Smooth muscle cell (in vitro differentiated cells): ENCODE results near the gene LRRK1. TPM values are rescaled to one million over a fixed set of nuclear protein-coding genes. Genes with fewer than 3 reads are reported as not detected.

Experiments
- DNase-seq: peaks from one replicate; lab custom pipeline; 2025; ENCODE audit not compliant: unreplicated experiment; lab: John Stamatoyannopoulos, UW
- H2AFZ ChIP-seq: fragments of 200-600 bp; sonication (generic); 2 replicates; pipeline ENCODE4 v1.6.0; 2016; ENCODE audit warnings: antibody characterized with exemption, low read depth, mild to moderate bottlenecking
- H3F3A ChIP-seq: fragments of 200-600 bp; sonication (generic); 2 replicates; pipeline ENCODE4 v1.6.0; 2017; ENCODE audit warnings: antibody characterized with exemption, low read depth
- H3K27ac ChIP-seq: fragments of 200-600 bp; sonication (generic); 2 replicates; pipeline ENCODE4 v1.5.1; 2016; ENCODE audit warnings: low read depth, mild to moderate bottlenecking
- H3K27me3 ChIP-seq: fragments of 200-600 bp; sonication (generic); 2 replicates; pipeline ENCODE4 v1.6.1; 2016; ENCODE audit warnings: low read depth, mild to moderate bottlenecking
- H3K36me3 ChIP-seq: fragments of 200-600 bp; sonication (generic); 2 replicates; pipeline ENCODE4 v1.5.1; 2016; ENCODE audit warnings: low read depth
- H3K4me1 ChIP-seq: fragments of 200-600 bp; sonication (generic); 2 replicates; pipeline ENCODE4 v1.5.1; 2016; ENCODE audit warnings: low read depth
- H3K4me2 ChIP-seq: fragments of 200-600 bp; sonication (generic); 2 replicates; pipeline ENCODE4 v1.6.0; 2016; ENCODE audit warnings: mild to moderate bottlenecking
- H3K4me3 ChIP-seq: fragments of 200-600 bp; sonication (generic); 2 replicates; pipeline ENCODE4 v1.5.1; 2016; ENCODE audit warnings: mild to moderate bottlenecking
- H3K79me2 ChIP-seq: fragments of 200-600 bp; sonication (generic); 2 replicates; pipeline ENCODE4 v1.6.0; 2016; ENCODE audit warnings: low read depth, mild to moderate bottlenecking
- H3K9ac ChIP-seq: fragments of 200-600 bp; sonication (generic); 2 replicates; pipeline ENCODE4 v1.6.0; 2016; ENCODE audit warnings: low read depth
- H3K9me3 ChIP-seq: fragments of 200-600 bp; sonication (generic); replicated peaks from 2 replicates; pipeline ENCODE4 v1.5.1; 2016; ENCODE audit warnings: low read depth
- H4K20me1 ChIP-seq: fragments of 200-600 bp; sonication (generic); 2 replicates; pipeline ENCODE4 v1.6.0; 2016; ENCODE audit warnings: low read depth
- WGBS: methylation state at CpG from one replicate; pipeline ENCODE4 v1.1.7; 2016; ENCODE audit warnings: low lambda C conversion rate; 5-methylcytosine and 5-hydroxymethylcytosine counted together
- polyA plus RNA-seq: library from polyadenylated mRNA; unstranded; fragments of >200 nt; fragmentation: Nextera tagmentation; extraction: Ambion mirVana; gene quantifications from 2 replicates; pipeline ENCODE4 v1.2.1, GENCODE V29; 2016
- total RNA-seq: library from RNA; depleted of rRNA; stranded (reverse); fragments of >200 nt; gene quantifications from 2 replicates; pipeline ENCODE4 v1.2.3, GENCODE V29; 2014
- TF ChIP-seq, protein P1 (sequence below): fragments of 200-600 bp; sonication (generic); IDR thresholded peaks from 2 replicates; pipeline ENCODE4 v1.5.1; 2017; ENCODE audit warnings: borderline replicate concordance, mild to moderate bottlenecking, antibody characterized with exemption; ENCODE audit not compliant: insufficient read depth, poor library complexity, severe bottlenecking

The LRRK1 gene
- total and polyA plus RNA-seq, 2 experiments from 2014 or later, result 1.1 to 1.6 TPM

DNA sequence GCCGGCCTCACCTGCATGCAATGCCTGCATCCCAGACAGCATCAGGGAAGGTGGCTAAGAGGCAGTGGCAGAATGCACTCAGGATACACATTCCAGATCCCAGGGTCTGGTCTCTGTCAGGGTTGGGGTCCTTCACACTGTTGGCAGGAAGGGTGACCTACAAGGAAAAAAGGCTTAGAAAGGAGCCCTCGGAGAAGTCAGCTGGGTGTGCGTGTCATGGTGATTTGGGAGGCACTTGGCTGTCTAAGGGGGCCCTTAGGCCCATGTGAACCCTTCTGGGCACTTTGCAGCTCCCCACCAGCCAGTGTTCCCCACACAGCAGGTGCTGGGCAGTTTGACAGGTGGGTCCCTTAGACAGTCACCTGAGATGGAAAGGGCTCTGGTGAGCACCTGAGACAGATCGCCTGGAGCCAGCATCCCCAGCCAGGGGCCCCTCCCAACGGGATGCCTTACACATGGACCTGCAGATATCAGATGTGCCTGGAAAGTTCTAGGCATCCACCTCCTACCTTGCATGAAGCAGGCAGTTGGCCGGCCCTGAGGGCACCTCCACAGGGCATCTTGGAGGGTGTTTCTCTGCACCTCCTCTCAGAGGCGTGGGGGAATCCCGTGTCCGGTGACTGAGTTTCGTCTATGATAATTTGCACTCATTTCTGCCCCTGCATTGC lies 131.6 kb downstream of the LRRK1 start:
- H3K36me3 ChIP-seq, result no peaks in the 10 kb centered on the region
- no peaks in the 10 kb centered on the region for H4K20me1 ChIP-seq
- H3K4me1 ChIP-seq, result no peaks in the 10 kb centered on the region
- H3K4me3 ChIP-seq, result no peak overlapping the region
- 84% methylated on average over 10 of the region's 10 CpGs for WGBS
- TF ChIP-seq, protein P1, sequence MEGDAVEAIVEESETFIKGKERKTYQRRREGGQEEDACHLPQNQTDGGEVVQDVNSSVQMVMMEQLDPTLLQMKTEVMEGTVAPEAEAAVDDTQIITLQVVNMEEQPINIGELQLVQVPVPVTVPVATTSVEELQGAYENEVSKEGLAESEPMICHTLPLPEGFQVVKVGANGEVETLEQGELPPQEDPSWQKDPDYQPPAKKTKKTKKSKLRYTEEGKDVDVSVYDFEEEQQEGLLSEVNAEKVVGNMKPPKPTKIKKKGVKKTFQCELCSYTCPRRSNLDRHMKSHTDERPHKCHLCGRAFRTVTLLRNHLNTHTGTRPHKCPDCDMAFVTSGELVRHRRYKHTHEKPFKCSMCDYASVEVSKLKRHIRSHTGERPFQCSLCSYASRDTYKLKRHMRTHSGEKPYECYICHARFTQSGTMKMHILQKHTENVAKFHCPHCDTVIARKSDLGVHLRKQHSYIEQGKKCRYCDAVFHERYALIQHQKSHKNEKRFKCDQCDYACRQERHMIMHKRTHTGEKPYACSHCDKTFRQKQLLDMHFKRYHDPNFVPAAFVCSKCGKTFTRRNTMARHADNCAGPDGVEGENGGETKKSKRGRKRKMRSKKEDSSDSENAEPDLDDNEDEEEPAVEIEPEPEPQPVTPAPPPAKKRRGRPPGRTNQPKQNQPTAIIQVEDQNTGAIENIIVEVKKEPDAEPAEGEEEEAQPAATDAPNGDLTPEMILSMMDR, result no peak
- no peaks in the 10 kb centered on the region for H3K27me3 ChIP-seq
- H3K79me2 ChIP-seq, result no peaks in the 10 kb centered on the region
- H3K9ac ChIP-seq, result no peak overlapping the region
- no peak for DNase-seq
- no peaks in the 10 kb centered on the region for H3K9me3 ChIP-seq
- no peak overlapping the region for H2AFZ ChIP-seq
- H3F3A ChIP-seq, result no peaks in the 10 kb centered on the region
- H3K4me2 ChIP-seq, result no peak overlapping the region
- H3K27ac ChIP-seq, result no peak overlapping the region

DNA sequence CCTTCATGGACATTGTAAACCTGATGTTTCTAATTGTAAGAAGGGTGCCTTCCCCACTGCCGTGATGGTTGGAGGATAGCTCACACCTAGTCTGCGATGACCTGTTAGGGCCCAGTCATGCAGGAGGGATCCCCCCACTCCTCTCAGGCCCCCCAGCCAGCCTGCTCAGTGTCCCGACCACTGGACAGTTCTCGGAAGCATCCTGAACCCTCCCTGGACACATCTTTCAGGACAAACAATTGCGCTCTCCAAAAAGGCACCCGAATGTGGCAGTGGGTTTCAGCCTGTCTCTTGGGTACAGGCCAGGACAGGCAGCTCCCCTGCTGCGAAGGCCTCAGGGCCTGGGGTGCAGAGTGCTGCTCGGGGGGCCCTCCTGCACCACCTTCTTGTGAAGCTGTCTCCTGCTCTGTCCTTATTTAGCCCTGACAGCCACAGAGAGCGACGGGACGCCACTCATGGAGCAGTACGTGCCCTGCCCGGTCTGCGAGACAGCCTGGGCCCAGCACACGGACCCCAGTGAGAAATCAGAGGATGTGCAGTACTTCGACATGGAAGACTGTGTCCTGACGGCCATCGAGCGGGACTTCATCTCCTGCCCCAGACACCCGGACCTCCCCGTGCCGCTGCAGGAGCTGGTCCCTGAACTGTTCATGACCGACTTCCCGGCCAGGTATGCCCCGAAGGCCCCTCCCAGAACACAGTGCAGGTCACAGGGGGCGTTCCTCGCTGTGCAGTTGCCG lies 132.3 kb downstream of the LRRK1 start:
- H4K20me1 ChIP-seq, result no peaks in the 10 kb centered on the region
- H3K79me2 ChIP-seq, result no peaks in the 10 kb centered on the region
- no peaks in the 10 kb centered on the region for H3K9me3 ChIP-seq
- no peaks in the 10 kb centered on the region for H3K4me1 ChIP-seq
- H2AFZ ChIP-seq, result no peak overlapping the region
- H3K9ac ChIP-seq, result no peak overlapping the region
- no peaks in the 10 kb centered on the region for H3F3A ChIP-seq
- TF ChIP-seq, protein P1, result no peak
- H3K36me3 ChIP-seq, result no peaks in the 10 kb centered on the region
- WGBS, result 91% methylated on average over 27 of the region's 28 CpGs
- no peak for DNase-seq
- H3K27me3 ChIP-seq, result no peaks in the 10 kb centered on the region
- no peak overlapping the region for H3K4me3 ChIP-seq
- no peak overlapping the region for H3K27ac ChIP-seq
- H3K4me2 ChIP-seq, result no peak overlapping the region

DNA sequence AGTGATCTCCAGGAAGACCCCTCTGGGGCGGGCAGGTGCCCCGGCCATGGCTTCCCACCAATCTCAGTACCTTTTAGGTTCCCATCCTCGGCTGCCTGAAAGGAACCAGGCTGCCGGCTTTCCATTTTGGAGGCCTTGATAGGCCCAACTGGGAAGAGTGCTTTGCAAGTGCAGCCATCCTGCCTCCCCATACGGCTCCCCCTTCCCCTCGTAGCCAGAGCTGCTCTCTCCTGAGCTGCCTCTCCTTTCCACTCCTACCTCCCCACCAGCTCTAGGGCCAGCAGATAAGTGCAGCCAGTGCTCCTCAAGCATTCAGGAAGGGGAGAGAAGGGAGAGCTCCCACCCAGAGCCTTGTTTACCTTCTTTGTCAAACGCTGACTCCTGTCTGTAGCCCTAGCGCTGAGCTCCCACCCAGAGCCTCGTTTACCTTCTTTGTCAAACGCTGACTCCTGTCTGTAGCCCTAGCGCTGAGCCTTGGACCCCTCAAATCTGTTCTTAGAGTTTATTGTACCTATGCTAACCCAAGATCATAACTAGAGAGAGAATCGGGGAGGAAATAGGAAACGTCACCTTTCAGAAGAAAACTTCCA lies 133.0 kb downstream of the LRRK1 start:
- Histone ChIP-seq H3K4me1 (no peaks in the 10 kb centered on the region), H3K79me2 (no peaks in the 10 kb centered on the region), H3K4me2 (no peak overlapping the region), H3K27ac (no peak overlapping the region), H3F3A (no peaks in the 10 kb centered on the region), H3K9ac (no peak overlapping the region), H3K36me3 (no peaks in the 10 kb centered on the region), H3K4me3 (no peak overlapping the region), H3K27me3 (no peaks in the 10 kb centered on the region), H4K20me1 (no peaks in the 10 kb centered on the region), H3K9me3 (no peaks in the 10 kb centered on the region), H2AFZ (no peak overlapping the region)
- DNase-seq, result no peak
- WGBS, result 92% methylated on average over 13 of the region's 13 CpGs
- TF ChIP-seq, protein P1, result no peak
